Esophagus squamous epithelium (tissue), 4 donors: ENCODE data around the gene AFM.
A peak's percentile ranks its signal among the peaks of the same experiment; 100 is the strongest.

Experiments used
- CTCF ChIP-seq, 6 experiments: fragments of 450-650 bp in 4 of 6; fragments of 200-600 bp in 2 of 6; sonication (generic) in 2 of 6; IDR thresholded peaks; one replicate each; pipeline ENCODE4 v1.5.1; 2016 to 2019; ENCODE audit warnings: antibody characterized with exemption in 6 of 6, mild to moderate bottlenecking in 4 of 6, moderate library complexity in 4 of 6
- POLR2A ChIP-seq, 4 donors: fragments of 450-650 bp; IDR thresholded peaks; one replicate each; pipeline ENCODE4 v1.6.1; 2017; ENCODE audit warnings: antibody characterized with exemption in 4 of 4, mild to moderate bottlenecking in 4 of 4, moderate library complexity in 3 of 4

GRCh38 chr4:73446336-73446938 is 35.1 kb upstream of the AFM start:
- TF ChIP-seq CTCF (IDR thresholded peaks at IDR 0.05) (peak; percentile 29 to 78 (median 54)), POLR2A (IDR thresholded peaks at IDR 0.05) (no peak)
